C4-2B (cell line): ENCODE data around the gene A2M.

Source experiments
- ZFX ChIP-seq: fragments of 450-650 bp; IDR thresholded peaks from 2 replicates; pipeline ENCODE4 v1.6.1; 2017
- TF ChIP-seq, protein P1 (sequence below): fragments of 450-650 bp; conservative IDR thresholded peaks from 2 replicates; pipeline ENCODE4 v1.5.1; 2017; ENCODE audit warnings: mild to moderate bottlenecking

DNA sequence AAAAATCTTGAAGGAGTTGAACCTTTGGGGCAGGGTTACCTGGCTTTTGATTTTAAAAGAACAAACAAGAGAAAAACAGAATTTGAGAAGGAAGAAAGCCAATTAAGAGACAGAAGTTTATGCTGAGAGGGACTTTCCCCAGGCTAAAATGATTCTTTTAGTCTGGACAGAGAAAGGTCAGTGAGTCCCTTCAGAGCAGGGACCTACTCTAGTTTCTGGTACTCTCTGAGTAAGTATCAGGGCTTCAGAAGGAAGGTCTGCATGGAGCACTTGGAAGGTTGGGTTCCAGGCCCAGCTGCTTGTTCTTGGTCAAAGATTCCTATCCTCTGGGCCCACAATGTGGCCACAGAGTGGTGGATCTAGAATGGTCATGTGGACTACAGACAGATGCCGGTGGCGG lies 66.8 kb downstream of the A2M start:
- TF ChIP-seq, protein P1, sequence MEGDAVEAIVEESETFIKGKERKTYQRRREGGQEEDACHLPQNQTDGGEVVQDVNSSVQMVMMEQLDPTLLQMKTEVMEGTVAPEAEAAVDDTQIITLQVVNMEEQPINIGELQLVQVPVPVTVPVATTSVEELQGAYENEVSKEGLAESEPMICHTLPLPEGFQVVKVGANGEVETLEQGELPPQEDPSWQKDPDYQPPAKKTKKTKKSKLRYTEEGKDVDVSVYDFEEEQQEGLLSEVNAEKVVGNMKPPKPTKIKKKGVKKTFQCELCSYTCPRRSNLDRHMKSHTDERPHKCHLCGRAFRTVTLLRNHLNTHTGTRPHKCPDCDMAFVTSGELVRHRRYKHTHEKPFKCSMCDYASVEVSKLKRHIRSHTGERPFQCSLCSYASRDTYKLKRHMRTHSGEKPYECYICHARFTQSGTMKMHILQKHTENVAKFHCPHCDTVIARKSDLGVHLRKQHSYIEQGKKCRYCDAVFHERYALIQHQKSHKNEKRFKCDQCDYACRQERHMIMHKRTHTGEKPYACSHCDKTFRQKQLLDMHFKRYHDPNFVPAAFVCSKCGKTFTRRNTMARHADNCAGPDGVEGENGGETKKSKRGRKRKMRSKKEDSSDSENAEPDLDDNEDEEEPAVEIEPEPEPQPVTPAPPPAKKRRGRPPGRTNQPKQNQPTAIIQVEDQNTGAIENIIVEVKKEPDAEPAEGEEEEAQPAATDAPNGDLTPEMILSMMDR: no peak
- TF ChIP-seq ZFX: no peak
